ENCODE measurements around the gene RAB8A. TPM values are rescaled to one million over a fixed set of nuclear protein-coding genes. Genes with fewer than 3 reads are reported as not detected.

Gene RAB8A
- total RNA-seq, 1 experiment from 2014 or later = 126 TPM

DNA sequence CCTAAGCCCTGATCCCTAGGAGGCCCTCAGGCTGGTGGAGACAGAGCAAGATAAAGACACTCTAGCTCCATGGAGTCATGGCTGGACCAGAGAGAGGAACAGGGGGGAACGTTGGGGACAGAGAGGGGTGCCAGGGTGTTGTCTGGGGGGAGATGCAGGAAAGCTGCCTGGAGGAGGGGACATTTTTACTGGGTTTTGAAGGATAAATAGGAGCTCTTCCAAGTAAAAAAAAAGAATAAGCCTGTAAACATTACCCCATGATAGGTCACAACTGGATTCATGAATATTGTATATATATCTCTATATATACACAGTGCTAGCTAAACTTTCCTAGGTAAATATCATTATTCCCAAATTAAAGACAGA is 32.5 kb downstream of the RAB8A start:
- DNase-seq (ENCODE audit: low spot score) = no peak
- POLR2A ChIA-PET (ENCODE audit: low non-redundant PET) = no interaction called here
- no TSS peak for BruUV-seq (replicated peaks)
- H3K27me3 ChIP-seq (replicated peaks; ENCODE audit: insufficient read depth, low read depth, low read length, poor library complexity) = no peaks in the 10 kb centered on the region
- CTCF ChIA-PET = interaction anchor here (0.6 kb wide), 1 partner anchor 233 kb away, joined by 3 read pairs; no protein-coding TSS in a partner anchor
- H3K4me3 ChIP-seq (ENCODE audit: low read depth, low read length, poor library complexity, severe bottlenecking) = no peak overlapping the region
- no peaks in the 10 kb centered on the region for H3K36me3 ChIP-seq (ENCODE audit: insufficient read depth, low read length, poor library complexity, severe bottlenecking)
- H3K4me1 ChIP-seq (ENCODE audit: insufficient read depth, low read length, poor library complexity, severe bottlenecking) = no peaks in the 10 kb centered on the region
- intact Hi-C loops (cut with micrococcal nuclease; ENCODE audit: unreplicated experiment) = no loop called here
- no peak for TF ChIP-seq EZH2 (IDR thresholded peaks at IDR 0.05; ENCODE audit: borderline replicate concordance, low read depth, low read length, poor library complexity, severe bottlenecking)
- H3K27ac ChIP-seq (ENCODE audit: low read depth, low read length, poor library complexity, severe bottlenecking) = no peak overlapping the region
- no peaks in the 10 kb centered on the region for H3K9me3 ChIP-seq (ENCODE audit: low read depth, low read length, poor library complexity, severe bottlenecking)

DNA sequence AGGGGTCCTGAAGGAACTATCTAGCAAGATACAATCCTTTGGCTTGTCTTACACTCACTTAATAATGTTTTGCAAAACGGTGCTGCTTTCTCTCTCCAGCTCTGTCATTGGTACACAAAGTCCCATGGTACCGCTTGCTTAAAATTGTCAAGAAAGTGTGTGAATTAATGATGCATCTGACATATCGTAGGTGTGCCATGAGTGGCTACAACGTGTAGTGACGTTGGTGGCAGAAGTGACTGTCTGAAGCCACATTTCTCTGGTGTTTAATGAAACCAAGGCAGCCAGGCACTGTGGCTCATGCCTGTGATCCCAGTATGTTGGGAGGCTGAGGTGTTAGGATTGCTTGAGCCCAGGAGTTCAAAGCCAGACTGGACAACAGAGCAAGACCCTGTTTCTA is 34.4 kb downstream of the RAB8A start:
- Histone ChIP-seq H3K9me3 (ENCODE audit: low read depth, low read length, poor library complexity, severe bottlenecking) (no peaks in the 10 kb centered on the region), H3K27ac (ENCODE audit: low read depth, low read length, poor library complexity, severe bottlenecking) (no peak overlapping the region), H3K36me3 (ENCODE audit: insufficient read depth, low read length, poor library complexity, severe bottlenecking) (no peaks in the 10 kb centered on the region), H3K4me1 (ENCODE audit: insufficient read depth, low read length, poor library complexity, severe bottlenecking) (no peaks in the 10 kb centered on the region), H3K27me3 (replicated peaks; ENCODE audit: insufficient read depth, low read depth, low read length, poor library complexity) (no peaks in the 10 kb centered on the region), H3K4me3 (ENCODE audit: low read depth, low read length, poor library complexity, severe bottlenecking) (no peak overlapping the region)
- CTCF ChIA-PET = no interaction called here
- POLR2A ChIA-PET (ENCODE audit: low non-redundant PET) = no interaction called here
- BruUV-seq (replicated peaks) = no TSS peak
- no peak for DNase-seq (ENCODE audit: low spot score)
- intact Hi-C loops (cut with micrococcal nuclease; ENCODE audit: unreplicated experiment) = no loop called here
- TF ChIP-seq, protein P1, sequence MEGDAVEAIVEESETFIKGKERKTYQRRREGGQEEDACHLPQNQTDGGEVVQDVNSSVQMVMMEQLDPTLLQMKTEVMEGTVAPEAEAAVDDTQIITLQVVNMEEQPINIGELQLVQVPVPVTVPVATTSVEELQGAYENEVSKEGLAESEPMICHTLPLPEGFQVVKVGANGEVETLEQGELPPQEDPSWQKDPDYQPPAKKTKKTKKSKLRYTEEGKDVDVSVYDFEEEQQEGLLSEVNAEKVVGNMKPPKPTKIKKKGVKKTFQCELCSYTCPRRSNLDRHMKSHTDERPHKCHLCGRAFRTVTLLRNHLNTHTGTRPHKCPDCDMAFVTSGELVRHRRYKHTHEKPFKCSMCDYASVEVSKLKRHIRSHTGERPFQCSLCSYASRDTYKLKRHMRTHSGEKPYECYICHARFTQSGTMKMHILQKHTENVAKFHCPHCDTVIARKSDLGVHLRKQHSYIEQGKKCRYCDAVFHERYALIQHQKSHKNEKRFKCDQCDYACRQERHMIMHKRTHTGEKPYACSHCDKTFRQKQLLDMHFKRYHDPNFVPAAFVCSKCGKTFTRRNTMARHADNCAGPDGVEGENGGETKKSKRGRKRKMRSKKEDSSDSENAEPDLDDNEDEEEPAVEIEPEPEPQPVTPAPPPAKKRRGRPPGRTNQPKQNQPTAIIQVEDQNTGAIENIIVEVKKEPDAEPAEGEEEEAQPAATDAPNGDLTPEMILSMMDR (conservative IDR thresholded peaks at IDR 0.05; ENCODE audit: low read depth, low read length) = no peak
- no peak for TF ChIP-seq EZH2 (IDR thresholded peaks at IDR 0.05; ENCODE audit: borderline replicate concordance, low read depth, low read length, poor library complexity, severe bottlenecking)

DNA sequence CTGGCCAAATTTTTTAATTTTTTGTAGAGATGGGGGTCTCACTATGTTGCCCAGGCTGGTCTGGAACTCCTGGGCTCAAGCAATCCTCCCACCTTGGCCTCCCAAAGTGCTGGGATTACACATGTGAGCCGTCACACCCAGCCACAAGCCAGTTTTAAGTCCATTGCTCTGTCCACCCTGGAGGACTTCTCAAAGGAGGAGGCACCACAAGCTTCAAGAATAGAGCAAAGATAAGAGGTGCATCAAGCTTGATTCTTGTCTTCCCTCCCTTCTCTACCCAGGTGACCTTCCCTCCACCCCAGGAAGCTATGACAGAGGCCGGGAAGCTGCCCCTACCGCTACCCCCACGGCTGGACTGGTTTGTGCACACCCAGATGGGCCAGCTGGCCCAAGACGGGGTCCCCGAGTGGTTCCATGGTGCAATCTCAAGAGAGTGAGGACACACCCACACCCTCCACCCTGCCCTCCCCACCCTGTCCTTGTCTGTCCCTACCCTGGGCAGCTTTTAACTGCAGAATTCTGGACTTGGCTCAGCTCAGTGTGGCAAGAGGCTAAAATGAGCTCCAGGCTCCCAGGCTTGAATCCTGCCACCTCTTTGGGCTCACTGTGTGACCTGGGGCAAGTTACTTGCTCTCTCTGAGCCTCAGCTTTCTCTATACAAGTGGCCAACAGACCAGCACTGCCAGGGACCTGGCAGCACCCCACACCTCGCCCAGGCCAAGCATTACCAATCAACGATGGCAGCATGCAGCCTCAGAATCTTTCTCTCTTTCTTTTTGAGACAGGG is 36.9 kb downstream of the RAB8A start:
- Histone ChIP-seq H3K27me3 (replicated peaks; ENCODE audit: insufficient read depth, low read depth, low read length, poor library complexity) (no peaks in the 10 kb centered on the region), H3K4me3 (ENCODE audit: low read depth, low read length, poor library complexity, severe bottlenecking) (no peak overlapping the region), H3K9me3 (ENCODE audit: low read depth, low read length, poor library complexity, severe bottlenecking) (no peaks in the 10 kb centered on the region), H3K4me1 (ENCODE audit: insufficient read depth, low read length, poor library complexity, severe bottlenecking) (no peaks in the 10 kb centered on the region), H3K27ac (ENCODE audit: low read depth, low read length, poor library complexity, severe bottlenecking) (no peak overlapping the region), H3K36me3 (ENCODE audit: insufficient read depth, low read length, poor library complexity, severe bottlenecking) (no peaks in the 10 kb centered on the region)
- intact Hi-C loops (cut with micrococcal nuclease; ENCODE audit: unreplicated experiment) = no loop called here
- no TSS peak for BruUV-seq (replicated peaks)
- no peak for TF ChIP-seq EZH2 (IDR thresholded peaks at IDR 0.05; ENCODE audit: borderline replicate concordance, low read depth, low read length, poor library complexity, severe bottlenecking)
- TF ChIP-seq, protein P1 (conservative IDR thresholded peaks at IDR 0.05; ENCODE audit: low read depth, low read length) = no peak
- CTCF ChIA-PET = no interaction called here
- POLR2A ChIA-PET (ENCODE audit: low non-redundant PET) = no interaction called here
- no peak for DNase-seq (ENCODE audit: low spot score)

All from A673 (cell line).